HG03469 (cell line): ENCODE results near the gene SDK1.
"Not testable (repeated sequence)": the region's sequence is repeated elsewhere in the genome, so short reads cannot be mapped to it uniquely, and the experiment has no call there.

Experiments used
- ATAC-seq: cut with Tn5 transposase; IDR thresholded peaks from one replicate; pipeline ENCODE4 v1.9.1; 2021; ENCODE audit warnings: mild to moderate bottlenecking, moderate library complexity, moderate number of reproducible peaks; ENCODE audit not compliant: unreplicated experiment

Gene SDK1

GRCh38 chr7:3573151-3573550 lies 272.1 kb downstream of the SDK1 start:
- ATAC-seq = no peak

DNA sequence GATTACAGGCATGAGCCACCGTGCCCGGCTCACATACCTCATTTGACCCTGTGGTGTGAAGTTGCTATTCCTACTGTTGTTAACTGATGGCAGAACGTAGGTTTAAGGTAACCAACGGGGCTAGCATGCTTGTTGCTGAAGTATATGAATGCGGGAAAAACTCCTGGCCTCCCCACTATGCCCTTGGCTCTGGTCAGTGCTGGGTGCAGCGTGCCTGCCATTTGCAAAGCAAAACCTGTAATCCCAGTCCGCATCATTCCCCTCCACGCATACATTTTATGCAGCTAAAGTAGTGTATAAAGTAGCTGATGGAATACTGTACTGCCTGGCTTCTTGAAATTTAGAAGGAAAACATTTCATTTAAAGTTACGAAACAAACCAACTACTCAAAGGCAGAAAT lies 273.3 kb downstream of the SDK1 start:
- ATAC-seq = no peak

- no peak for ATAC-seq
Measured at GRCh38 chr7:3575753-3576531, 274.9 kb downstream of the SDK1 start.

- ATAC-seq = no peak
Measured at GRCh38 chr7:3578399-3578798, 277.3 kb downstream of the SDK1 start.

GRCh38 chr7:3579638-3580219 lies 278.7 kb downstream of the SDK1 start:
- no peak for ATAC-seq

- ATAC-seq = not testable (repeated sequence)
Measured at GRCh38 chr7:3582145-3582544, 281.1 kb downstream of the SDK1 start.

- no peak for ATAC-seq
Measured at GRCh38 chr7:3585826-3586225, 284.8 kb downstream of the SDK1 start.

- ATAC-seq = no peak
Measured at GRCh38 chr7:3588341-3588740, 287.3 kb downstream of the SDK1 start.

- ATAC-seq = no peak
Measured at GRCh38 chr7:3589752-3590151, 288.7 kb downstream of the SDK1 start.

DNA sequence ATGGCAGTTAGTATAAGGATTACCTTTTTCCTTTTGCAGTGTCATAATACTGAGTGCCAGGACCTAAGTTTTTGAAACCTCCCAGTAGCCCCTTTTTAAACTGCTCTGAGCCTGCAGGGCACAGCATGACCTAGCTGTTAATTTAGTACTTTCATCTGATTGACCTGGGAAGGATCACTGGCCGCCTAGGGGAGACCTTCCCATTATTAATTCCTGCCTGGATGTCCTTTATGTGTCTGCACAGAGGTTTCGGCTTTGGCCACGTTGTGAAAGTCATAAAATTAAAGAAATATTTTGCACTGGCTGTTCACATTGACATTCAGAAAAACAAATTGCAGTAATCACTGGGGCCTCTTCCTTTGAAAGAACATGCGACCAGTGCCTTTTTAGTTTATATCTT lies 290.2 kb downstream of the SDK1 start:
- no peak for ATAC-seq

GRCh38 chr7:3591944-3592343 lies 290.9 kb downstream of the SDK1 start:
- no peak for ATAC-seq

- ATAC-seq = no peak
Measured at GRCh38 chr7:3592401-3593134, 291.5 kb downstream of the SDK1 start.

- no peak for ATAC-seq
Measured at GRCh38 chr7:3594901-3595300, 293.8 kb downstream of the SDK1 start.

- ATAC-seq = no peak
Measured at GRCh38 chr7:3598854-3599253, 297.8 kb downstream of the SDK1 start.

DNA sequence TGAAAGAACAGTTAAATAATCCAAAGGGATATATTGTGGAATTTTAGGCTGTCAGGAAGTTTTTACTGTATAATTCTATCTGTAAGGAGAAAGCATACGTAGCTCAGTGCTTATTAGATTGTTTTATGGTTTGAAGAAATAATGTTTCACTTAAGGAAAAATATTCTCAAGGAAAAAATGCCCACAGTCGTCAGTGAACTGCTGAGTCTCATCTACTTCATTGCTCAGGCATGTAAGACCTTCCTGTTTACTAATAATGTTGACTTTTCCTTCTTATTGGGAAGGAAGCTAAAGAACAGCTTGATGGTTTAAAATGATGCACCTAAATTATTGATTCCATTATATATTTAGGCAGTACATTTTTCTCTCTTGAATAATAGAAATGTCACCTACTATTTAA lies 304.2 kb downstream of the SDK1 start:
- ATAC-seq = no peak

DNA sequence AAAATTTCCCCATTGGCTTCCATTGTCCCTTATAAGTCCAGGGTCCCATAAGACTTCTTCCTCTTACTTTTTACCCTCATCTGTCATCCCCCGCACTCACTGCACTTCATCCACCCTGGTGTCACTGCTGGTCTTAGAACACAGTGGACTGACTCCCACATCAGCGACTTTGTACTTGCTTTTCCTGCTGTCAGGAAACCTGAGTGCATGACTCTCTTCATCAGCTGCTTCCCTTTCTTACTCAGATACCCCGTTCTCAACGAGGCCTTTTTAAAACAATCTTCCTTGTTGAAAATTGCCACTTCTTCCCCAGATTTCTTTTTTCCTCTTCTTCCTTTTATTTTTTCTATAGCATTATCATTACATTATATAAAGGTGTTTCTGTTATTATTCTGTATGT lies 305.4 kb downstream of the SDK1 start:
- ATAC-seq = no peak

DNA sequence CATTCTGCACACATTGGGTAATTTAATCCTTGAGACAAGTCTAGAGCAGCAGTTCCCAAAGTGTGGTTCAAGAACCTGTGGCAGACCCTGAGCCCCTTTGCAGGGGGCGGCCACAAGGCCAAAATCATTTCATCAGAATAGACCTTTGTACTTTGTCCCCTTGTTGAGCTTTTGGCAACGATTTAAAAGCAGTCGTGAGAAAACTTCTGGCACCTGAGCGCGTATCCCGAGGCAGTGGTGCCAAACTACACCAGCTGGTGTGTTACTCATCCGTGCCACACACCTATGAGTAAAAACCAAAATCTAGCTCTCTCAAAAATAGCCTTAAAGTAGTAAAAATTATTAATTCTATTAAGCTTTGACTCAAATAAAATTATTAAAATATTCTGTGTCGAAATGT lies 306.8 kb downstream of the SDK1 start:
- ATAC-seq = no peak

GRCh38 chr7:3616306-3616705 lies 315.3 kb downstream of the SDK1 start:
- no peak for ATAC-seq

DNA sequence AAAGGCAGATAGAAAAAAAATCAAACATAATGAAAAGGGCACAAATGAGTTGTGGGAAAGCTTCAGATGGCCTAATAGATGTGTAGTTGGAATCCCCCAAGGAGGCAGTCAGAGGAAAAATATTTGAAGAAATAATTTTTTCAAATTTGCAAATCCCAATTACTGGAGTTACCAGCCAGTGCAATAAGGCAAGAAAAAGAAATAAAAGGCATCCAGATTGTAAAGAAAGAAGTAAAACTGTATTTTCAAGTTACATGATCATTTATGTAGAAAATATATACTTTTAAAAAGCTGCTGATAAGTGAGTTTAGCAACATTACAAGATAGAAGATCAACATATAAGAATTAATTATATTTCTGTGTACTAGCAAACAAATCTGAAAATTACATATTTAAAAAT lies 329.0 kb downstream of the SDK1 start:
- ATAC-seq = no peak

DNA sequence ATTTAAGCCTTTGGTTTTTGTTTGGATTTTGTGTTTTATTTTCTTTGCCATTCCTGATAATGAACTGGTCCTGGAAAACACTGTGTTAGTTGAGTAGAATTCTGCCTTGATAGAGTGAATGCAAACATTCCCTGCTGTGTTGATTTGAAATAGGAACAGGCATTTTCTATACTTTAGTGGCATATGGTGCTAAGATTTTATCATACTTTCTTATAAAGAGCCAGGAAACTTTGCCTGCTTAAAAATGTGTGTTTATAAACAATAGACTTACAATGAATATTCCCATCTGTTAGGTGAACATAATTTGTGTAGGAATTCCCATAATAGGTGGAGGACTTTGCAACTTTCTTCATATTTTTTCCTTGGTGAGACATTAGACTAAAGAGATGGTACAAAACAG lies 333.3 kb downstream of the SDK1 start:
- ATAC-seq = no peak

DNA sequence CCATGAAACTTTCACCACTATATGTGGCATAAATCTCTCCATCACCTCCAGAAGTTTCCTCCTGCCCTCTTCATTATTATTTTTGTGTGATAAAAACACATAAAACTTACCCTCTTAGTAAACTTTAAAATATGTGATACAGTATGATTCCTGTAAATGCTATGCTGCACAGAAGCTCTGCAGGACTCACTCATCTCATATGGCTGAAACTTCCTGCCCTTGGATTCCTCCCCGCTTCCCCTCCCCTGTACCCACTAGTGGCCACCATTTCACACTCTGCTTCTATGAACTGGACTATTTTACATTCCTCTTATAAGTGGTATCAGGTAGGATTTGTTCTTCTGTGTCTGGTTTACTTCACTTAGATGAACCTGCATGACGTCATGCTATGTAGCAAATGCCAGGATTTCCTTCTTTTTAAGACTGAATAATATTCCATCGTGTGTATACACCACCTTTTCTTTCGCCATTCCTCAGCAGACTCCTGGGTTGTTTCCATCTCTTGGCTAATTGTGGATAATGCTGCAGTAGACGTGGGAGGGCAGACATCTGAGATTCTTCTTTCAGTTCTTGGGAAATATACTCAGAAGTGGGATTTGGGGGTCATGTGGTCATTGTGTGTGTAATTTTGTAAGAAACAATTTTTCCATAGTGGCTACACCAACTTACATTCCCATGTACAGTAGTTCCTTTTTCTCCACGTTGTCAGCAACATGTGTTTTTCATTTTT lies 335.2 kb downstream of the SDK1 start:
- ATAC-seq = no peak
